GM15510 (cell line): Measurements from ENCODE around the gene EPHB4.

Experiments used
- POLR2A ChIP-seq: IDR thresholded peaks from 3 replicates; pipeline ENCODE4 v1.6.1; 2011; ENCODE audit warnings: borderline replicate concordance; ENCODE audit not compliant: insufficient read length; ENCODE audit errors: extremely low read depth

The EPHB4 gene

GRCh38 chr7:100785878-100786277 lies 41.4 kb downstream of the EPHB4 start:
- no peak for TF ChIP-seq POLR2A

GRCh38 chr7:100783804-100784203 lies 43.5 kb downstream of the EPHB4 start:
- TF ChIP-seq POLR2A, result no peak

- TF ChIP-seq POLR2A, result no peak
These were observed 46.1 kb downstream of the EPHB4 start for GRCh38 chr7:100781255-100781654.

GRCh38 chr7:100779359-100779758 lies 48.0 kb downstream of the EPHB4 start:
- TF ChIP-seq POLR2A, result no peak

GRCh38 chr7:100778061-100778621 lies 49.2 kb downstream of the EPHB4 start:
- no peak for TF ChIP-seq POLR2A

GRCh38 chr7:100773491-100773890 lies 53.8 kb downstream of the EPHB4 start:
- TF ChIP-seq POLR2A, result no peak

GRCh38 chr7:100768784-100769183 lies 58.5 kb downstream of the EPHB4 start:
- TF ChIP-seq POLR2A, result no peak

- TF ChIP-seq POLR2A, result no peak
These were observed 62.1 kb downstream of the EPHB4 start for GRCh38 chr7:100765250-100765649.

- no peak for TF ChIP-seq POLR2A
These were observed 62.5 kb downstream of the EPHB4 start for GRCh38 chr7:100764841-100765240.

- no peak for TF ChIP-seq POLR2A
These were observed 63.7 kb downstream of the EPHB4 start for GRCh38 chr7:100763556-100764140.

GRCh38 chr7:100759357-100760171 lies 67.8 kb downstream of the EPHB4 start:
- no peak for TF ChIP-seq POLR2A

- TF ChIP-seq POLR2A, result no peak
These were observed 73.6 kb downstream of the EPHB4 start for GRCh38 chr7:100753750-100754149.

GRCh38 chr7:100752994-100753393 lies 74.3 kb downstream of the EPHB4 start:
- TF ChIP-seq POLR2A, result no peak
